Rectal smooth muscle tissue (tissue), 1 donor: ENCODE data around the gene GSTO2.

Source experiments
- H3K27ac ChIP-seq: one replicate; pipeline ENCODE4 v1.7.0; 2013; ENCODE audit warnings: low read depth, low read length, inconsistent platforms
- H3K27me3 ChIP-seq: one replicate; pipeline ENCODE4 v1.7.0; 2013; ENCODE audit warnings: low read length; ENCODE audit not compliant: control insufficient read depth, insufficient read depth
- H3K36me3 ChIP-seq: one replicate; pipeline ENCODE4 v1.7.0; 2013; ENCODE audit warnings: low read length; ENCODE audit not compliant: control insufficient read depth, insufficient read depth
- H3K4me1 ChIP-seq: one replicate; pipeline ENCODE4 v1.7.0; 2013; ENCODE audit warnings: low read length; ENCODE audit not compliant: control insufficient read depth, insufficient read depth
- H3K4me3 ChIP-seq: one replicate; pipeline ENCODE4 v1.7.0; 2013; ENCODE audit warnings: low read length
- H3K9ac ChIP-seq: one replicate; pipeline ENCODE4 v1.7.0; 2013; ENCODE audit warnings: low read length

GSTO2 gene

DNA sequence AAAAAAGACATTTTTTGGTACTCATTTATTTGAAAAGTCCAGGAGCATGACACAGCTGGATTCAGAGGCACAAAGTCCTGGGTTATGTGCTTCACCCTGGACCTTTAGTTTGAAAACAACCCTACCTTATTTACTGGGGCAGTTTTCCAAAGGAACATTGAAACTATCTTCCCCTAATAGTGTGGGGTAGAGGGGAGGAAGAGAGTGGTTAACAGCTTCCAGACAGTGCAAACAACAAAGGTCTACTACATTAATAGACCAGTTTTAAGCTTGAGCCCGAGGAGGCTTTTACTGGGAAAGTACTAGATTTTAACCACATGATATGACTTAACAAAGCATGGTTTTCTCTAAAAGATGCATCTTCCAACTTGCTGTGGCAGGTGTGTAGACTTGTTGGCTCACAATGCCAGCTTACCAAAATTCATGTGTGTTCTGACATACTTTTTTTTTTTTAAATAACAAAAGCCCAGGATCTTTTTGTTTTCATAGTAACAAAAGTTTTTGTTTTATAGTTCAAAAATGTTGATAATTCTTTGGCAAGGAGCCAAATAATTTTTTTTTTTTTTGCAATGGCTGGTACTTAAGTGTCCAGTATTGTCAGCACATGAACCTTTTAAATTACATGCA is 12.5 kb upstream of the GSTO2 start:
- no peaks in the 10 kb centered on the region for H3K27me3 ChIP-seq
- peaks cover 15% of the 10 kb centered on the region for H3K36me3 ChIP-seq
- H3K9ac ChIP-seq: no peak overlapping the region
- H3K4me3 ChIP-seq: peak overlapping the region; percentile 43
- peaks cover 2% of the 10 kb centered on the region for H3K4me1 ChIP-seq
- H3K27ac ChIP-seq: peak overlapping the region; percentile 92

DNA sequence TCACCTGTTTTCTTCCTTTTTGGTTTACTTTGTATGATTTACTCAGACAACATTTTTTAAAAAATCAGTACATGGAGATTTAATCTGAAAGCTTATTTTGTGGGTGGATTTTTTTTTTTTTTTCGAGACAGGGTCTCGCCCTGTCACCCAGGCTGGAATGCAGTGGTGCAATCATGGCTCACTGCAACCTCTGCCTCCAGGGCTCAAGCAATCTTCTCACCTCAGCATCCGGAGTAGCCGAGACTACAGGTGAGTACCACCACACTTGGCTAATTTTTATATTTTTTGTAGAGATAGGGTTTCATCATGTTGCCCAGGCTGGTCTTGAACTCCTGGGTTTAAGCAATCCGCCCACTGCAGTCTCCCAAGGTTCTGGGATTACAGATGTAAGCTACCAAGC is 11.7 kb upstream of the GSTO2 start:
- H3K27ac ChIP-seq: no peak overlapping the region
- H3K27me3 ChIP-seq: no peaks in the 10 kb centered on the region
- H3K4me3 ChIP-seq: no peak overlapping the region
- H3K36me3 ChIP-seq: peaks cover 22% of the 10 kb centered on the region
- no peak overlapping the region for H3K9ac ChIP-seq
- peaks cover 2% of the 10 kb centered on the region for H3K4me1 ChIP-seq

DNA sequence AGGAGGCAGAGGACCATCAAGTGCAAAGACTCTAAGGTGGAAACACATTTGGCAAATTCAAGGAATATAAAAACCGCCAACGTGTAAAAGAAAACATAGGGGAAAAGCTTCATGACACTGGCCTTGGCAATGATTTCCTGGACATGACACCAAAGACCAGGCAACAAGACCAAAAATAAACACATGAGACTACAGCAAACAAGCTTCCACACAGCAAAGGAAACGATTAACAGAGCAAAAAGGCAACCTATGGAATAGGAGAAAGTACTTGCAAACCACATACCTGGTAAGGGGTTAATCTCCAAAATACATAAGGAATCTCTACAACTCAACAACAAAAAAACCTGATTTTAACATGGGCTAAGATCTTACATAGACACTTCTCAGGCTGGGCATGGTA is 10.8 kb upstream of the GSTO2 start:
- no peaks in the 10 kb centered on the region for H3K27me3 ChIP-seq
- H3K9ac ChIP-seq: no peak overlapping the region
- no peak overlapping the region for H3K27ac ChIP-seq
- H3K36me3 ChIP-seq: peaks cover 23% of the 10 kb centered on the region
- H3K4me3 ChIP-seq: no peak overlapping the region
- H3K4me1 ChIP-seq: peaks cover 2% of the 10 kb centered on the region

- no peaks in the 10 kb centered on the region for H3K27me3 ChIP-seq
- H3K27ac ChIP-seq: no peak overlapping the region
- no peak overlapping the region for H3K4me3 ChIP-seq
- H3K36me3 ChIP-seq: peaks cover 23% of the 10 kb centered on the region
- H3K9ac ChIP-seq: no peak overlapping the region
- H3K4me1 ChIP-seq: peaks cover 2% of the 10 kb centered on the region
Measured at GRCh38 chr10:104259456-104259855, 9.5 kb upstream of the GSTO2 start.

- no peak overlapping the region for H3K4me3 ChIP-seq
- peaks cover 23% of the 10 kb centered on the region for H3K36me3 ChIP-seq
- no peak overlapping the region for H3K9ac ChIP-seq
- no peak overlapping the region for H3K27ac ChIP-seq
- H3K4me1 ChIP-seq: peaks cover 2% of the 10 kb centered on the region
- no peaks in the 10 kb centered on the region for H3K27me3 ChIP-seq
Measured at GRCh38 chr10:104259999-104260774, 8.8 kb upstream of the GSTO2 start.

DNA sequence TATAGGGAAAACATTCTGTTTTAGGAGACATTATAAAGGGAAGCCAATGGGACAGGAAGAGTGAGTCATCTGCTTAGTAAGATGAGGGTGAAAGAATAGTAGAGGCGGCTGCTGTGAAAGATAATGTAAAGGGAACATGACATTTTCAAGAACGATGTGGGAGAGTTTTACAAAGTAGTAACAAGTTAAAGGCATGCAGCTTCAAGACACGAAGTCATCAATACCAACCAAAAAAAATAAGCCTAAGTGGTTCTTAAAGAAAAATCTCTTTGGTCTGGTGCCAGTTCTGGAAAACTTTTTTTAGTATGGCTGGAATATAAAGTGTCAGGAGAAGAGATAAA is 8.2 kb upstream of the GSTO2 start:
- Histone ChIP-seq H3K4me1 (peaks cover 2% of the 10 kb centered on the region), H3K9ac (no peak overlapping the region), H3K27me3 (no peaks in the 10 kb centered on the region), H3K4me3 (no peak overlapping the region), H3K27ac (no peak overlapping the region), H3K36me3 (peaks cover 28% of the 10 kb centered on the region)

GRCh38 chr10:104262055-104262454 is 6.9 kb upstream of the GSTO2 start:
- no peaks in the 10 kb centered on the region for H3K27me3 ChIP-seq
- H3K27ac ChIP-seq: no peak overlapping the region
- H3K9ac ChIP-seq: no peak overlapping the region
- peaks cover 32% of the 10 kb centered on the region for H3K36me3 ChIP-seq
- H3K4me1 ChIP-seq: no peaks in the 10 kb centered on the region
- no peak overlapping the region for H3K4me3 ChIP-seq

GRCh38 chr10:104264783-104265182 is 4.2 kb upstream of the GSTO2 start:
- Histone ChIP-seq H3K36me3 (peaks cover 32% of the 10 kb centered on the region), H3K27me3 (no peaks in the 10 kb centered on the region), H3K4me3 (no peak overlapping the region), H3K4me1 (peaks cover 8% of the 10 kb centered on the region), H3K9ac (no peak overlapping the region), H3K27ac (no peak overlapping the region)

DNA sequence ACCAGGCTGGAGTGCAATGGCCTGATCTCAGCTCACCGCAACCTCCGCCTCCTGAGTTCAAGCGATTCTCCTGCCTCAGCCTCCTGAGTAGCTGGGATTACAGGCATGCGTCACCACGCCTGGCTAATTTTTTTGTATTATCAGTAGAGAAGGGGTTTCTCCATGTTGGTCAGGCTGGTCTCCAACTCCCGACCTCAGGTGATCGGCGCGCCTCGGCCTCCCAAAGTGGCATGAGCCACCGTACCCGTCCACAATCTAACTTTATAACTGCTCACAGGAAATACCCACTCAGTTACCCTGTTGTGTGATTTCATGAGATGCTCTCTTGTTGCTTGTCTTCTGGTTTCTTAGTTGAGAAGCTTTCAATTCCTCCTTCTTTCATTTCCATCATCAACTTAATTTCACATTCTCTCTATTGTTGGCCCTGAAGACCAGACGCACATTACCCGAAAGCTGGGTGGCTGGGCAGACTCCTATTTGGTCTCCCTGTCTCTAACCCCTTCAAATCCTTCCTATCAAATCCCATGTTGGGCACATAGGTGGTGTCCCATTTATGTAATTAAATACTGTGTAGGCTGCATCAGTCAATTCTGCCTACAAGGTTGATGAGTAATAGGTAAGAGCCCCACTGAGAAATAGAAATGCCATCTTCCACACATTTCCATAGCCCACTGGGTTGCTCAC is 1.1 kb upstream of the GSTO2 start:
- Histone ChIP-seq H3K4me3 (peak overlapping the region; percentile 89), H3K36me3 (peaks cover 13% of the 10 kb centered on the region), H3K9ac (no peak overlapping the region), H3K27me3 (no peaks in the 10 kb centered on the region), H3K4me1 (peaks cover 8% of the 10 kb centered on the region), H3K27ac (no peak overlapping the region)

DNA sequence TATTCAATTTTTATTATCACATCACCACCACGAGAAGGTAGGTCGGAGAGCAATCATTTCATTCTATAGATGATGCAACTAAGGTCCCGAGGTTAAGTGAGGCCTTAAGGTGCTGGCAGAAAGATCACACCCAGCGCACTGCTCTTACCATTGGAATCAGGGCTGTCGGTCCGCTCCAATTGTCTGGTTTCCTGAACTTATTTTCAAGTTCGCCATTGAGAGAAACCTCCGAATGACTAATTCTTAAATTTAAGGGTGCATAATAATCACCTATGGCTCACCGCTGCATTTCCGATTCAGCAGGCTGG is 625 bp upstream of the GSTO2 start:
- H3K4me3 ChIP-seq: peak overlapping the region; percentile 89
- H3K4me1 ChIP-seq: peaks cover 8% of the 10 kb centered on the region
- no peaks in the 10 kb centered on the region for H3K27me3 ChIP-seq
- peak overlapping the region; percentile 80 for H3K27ac ChIP-seq
- peaks cover 13% of the 10 kb centered on the region for H3K36me3 ChIP-seq
- H3K9ac ChIP-seq: peak overlapping the region; percentile 68

- no peak overlapping the region for H3K4me3 ChIP-seq
- no peaks in the 10 kb centered on the region for H3K27me3 ChIP-seq
- H3K9ac ChIP-seq: no peak overlapping the region
- H3K36me3 ChIP-seq: no peaks in the 10 kb centered on the region
- H3K4me1 ChIP-seq: peaks cover 3% of the 10 kb centered on the region
- H3K27ac ChIP-seq: no peak overlapping the region
Measured at GRCh38 chr10:104273286-104273685, 4.3 kb downstream of the GSTO2 start.

GRCh38 chr10:104273899-104274575 is 5.1 kb downstream of the GSTO2 start:
- Histone ChIP-seq H3K4me3 (no peak overlapping the region), H3K27ac (no peak overlapping the region), H3K4me1 (no peaks in the 10 kb centered on the region), H3K9ac (no peak overlapping the region), H3K27me3 (no peaks in the 10 kb centered on the region), H3K36me3 (no peaks in the 10 kb centered on the region)
